Uterus (tissue), 4 donors: ENCODE results near the gene RPS16. TPM values are rescaled to one million over a fixed set of nuclear protein-coding genes. Genes with fewer than 3 reads are reported as not detected.

ENCODE experiments used
- DNase-seq, 2 donors: peaks; one replicate each; pipeline ENCODE4 v3.0.0-alpha.2; 2019 to 2020
- H3K27ac ChIP-seq, 2 donors: fragments of 200-600 bp; sonication (generic); 1 replicate in 1 of 2; 2 replicates in 1 of 2; pipeline ENCODE4 v1.5.1; 2016 to 2018
- H3K27me3 ChIP-seq, 2 donors: fragments of 200-600 bp; sonication (generic); one replicate each; pipeline ENCODE4 v1.5.1; 2018 to 2019; ENCODE audit warnings: control low read depth in 1 of 2
- H3K36me3 ChIP-seq, 2 donors: fragments of 200-600 bp; sonication (generic); one replicate each; pipeline ENCODE4 v1.5.1; 2019; ENCODE audit warnings: control low read depth in 1 of 2
- H3K4me1 ChIP-seq, 2 donors: fragments of 200-600 bp; sonication (generic); one replicate each; pipeline ENCODE4 v1.5.1; 2018 to 2019; ENCODE audit warnings: control low read depth in 1 of 2
- H3K4me3 ChIP-seq, 2 donors: fragments of 200-600 bp; sonication (generic); 1 replicate in 1 of 2; 2 replicates in 1 of 2; pipeline ENCODE4 v1.5.1; 2018 to 2019; ENCODE audit warnings: mild to moderate bottlenecking in 1 of 2
- H3K9me3 ChIP-seq, 2 donors: fragments of 200-600 bp; sonication (generic); one replicate each; pipeline ENCODE4 v1.5.1; 2019; ENCODE audit warnings: control low read depth in 1 of 2
- CTCF ChIP-seq, 4 experiments: fragments of 200-600 bp in 2 of 4; fragments of 450-650 bp in 2 of 4; sonication (generic) in 2 of 4; IDR thresholded peaks; one replicate each; pipeline ENCODE4 v1.5.1; 2016 to 2019; ENCODE audit warnings: antibody characterized with exemption in 4 of 4, mild to moderate bottlenecking in 2 of 4, moderate library complexity in 1 of 4
- POLR2A ChIP-seq, 2 donors: fragments of 450-650 bp; IDR thresholded peaks; one replicate each; pipeline ENCODE4 v1.6.1; 2016; ENCODE audit warnings: antibody characterized with exemption in 2 of 2, mild to moderate bottlenecking in 1 of 2, moderate library complexity in 1 of 2
- intact Hi-C: fragments of 100-400 bp; cut with DNase I; formaldehyde crosslinking; loops from one replicate; pipeline ENCODE4 v1.15.1; 2023; ENCODE audit warnings: low total_unique reads
- total RNA-seq, 4 donors: library from RNA; depleted of rRNA in 3 of 4; stranded (reverse); fragments of >200 nt in 3 of 4; gene quantifications; one replicate each; pipeline versions ENCODE4 v1.1.0 to v1.2.4, GENCODE V29; 2014 to 2023
- donor health status: DM: yes; HTN: yes; CAD: no.

The RPS16 gene
- total RNA-seq, 4 donors from 2014 or later = 50.5 to 6,434 (median 2,757) TPM

DNA sequence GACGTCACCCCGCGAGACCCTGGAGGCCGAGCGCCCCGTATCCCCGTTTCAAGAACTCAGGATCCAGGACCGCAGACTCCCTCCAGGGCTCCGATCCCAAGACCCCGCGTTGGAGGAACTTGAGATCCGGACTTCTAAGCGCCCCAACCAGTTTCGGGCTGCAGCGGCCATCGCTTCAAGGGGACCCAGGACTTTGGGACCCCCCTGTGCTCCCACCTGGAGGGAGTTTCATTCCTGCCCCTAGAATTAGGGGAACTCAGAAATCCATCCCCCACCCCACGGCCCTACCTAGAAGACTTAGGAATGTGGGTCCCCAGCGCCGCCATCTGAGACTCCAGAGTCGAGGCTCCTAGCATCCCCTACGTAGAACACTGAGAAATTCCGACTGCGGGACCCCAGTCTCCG is 22.9 kb downstream of the RPS16 start:
- intact Hi-C loops = no loop called here
- Histone ChIP-seq H3K4me1 (peaks cover 0 to 20% of the 10 kb centered on the region in 2 donors), H3K36me3 (no peaks in the 10 kb centered on the region), H3K27ac (peak overlapping the region; percentile 98 to 99), H3K27me3 (no peaks in the 10 kb centered on the region), H3K9me3 (no peaks in the 10 kb centered on the region), H3K4me3 (peak overlapping the region; percentile 60 to 98)
- DNase-seq = no peak
- TF ChIP-seq CTCF (IDR thresholded peaks at IDR 0.05) (no peak), POLR2A (IDR thresholded peaks at IDR 0.05) (no peak)

DNA sequence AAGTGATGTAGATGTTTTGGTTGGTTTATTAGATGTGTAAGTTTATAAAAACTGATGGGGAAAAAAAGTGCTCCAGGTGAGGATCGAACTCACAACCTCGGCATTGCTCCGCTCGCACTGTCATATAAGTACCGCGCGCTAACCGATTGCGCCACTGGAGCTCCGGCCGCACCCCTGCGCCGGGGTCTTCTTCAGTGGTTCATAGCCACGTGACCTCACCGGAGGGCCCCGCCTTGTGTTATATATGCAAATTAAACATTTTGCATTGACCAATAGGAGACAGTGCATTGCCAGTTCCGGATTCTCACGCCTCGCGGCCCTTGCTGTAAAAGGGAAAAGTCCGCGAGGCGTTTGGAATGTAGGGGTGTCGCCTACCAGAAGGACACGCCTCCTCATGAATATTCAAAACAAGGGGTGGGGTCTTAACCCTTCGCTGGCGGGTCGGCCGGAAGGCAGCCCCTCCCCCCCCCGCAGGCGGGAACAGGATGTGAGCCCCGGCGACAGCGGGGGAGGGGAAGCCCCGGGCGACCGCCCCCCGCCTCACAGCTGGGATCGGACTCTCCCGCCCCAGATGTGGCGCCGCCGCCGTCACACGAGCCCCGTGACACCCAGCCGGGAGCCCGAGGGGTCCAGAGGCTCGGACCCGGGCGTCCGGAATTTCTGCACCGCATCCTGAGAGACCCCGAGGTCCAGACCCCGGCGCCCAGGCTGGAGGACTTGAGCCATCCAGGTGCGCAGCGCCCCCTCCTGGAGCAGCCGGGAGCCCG is 23.5 kb downstream of the RPS16 start, which contains the start of gene PLEKHG2:
TSS of gene PLEKHG2 (plus strand) at position 570 of the 767 bp plus-strand sequence. CDS start 1,418 bp downstream, outside the sequence.
- Histone ChIP-seq H3K36me3 (no peaks in the 10 kb centered on the region), H3K4me3 (peak within 1 kb of the TSS; percentile 83 to 98), H3K9me3 (no peaks in the 10 kb centered on the region), H3K27me3 (no peaks in the 10 kb centered on the region), H3K27ac (peak within 1 kb of the TSS; percentile 99 to 100), H3K4me1 (peaks cover 0 to 18% of the 10 kb centered on the region in 2 donors)
- DNase-seq = peak; percentile 98 to 99
- TF ChIP-seq POLR2A (IDR thresholded peaks at IDR 0.05) (peak; percentile 29 to 58), CTCF (IDR thresholded peaks at IDR 0.05) (peak; percentile 85 to 90 (median 90))
- intact Hi-C loops = no loop called here

DNA sequence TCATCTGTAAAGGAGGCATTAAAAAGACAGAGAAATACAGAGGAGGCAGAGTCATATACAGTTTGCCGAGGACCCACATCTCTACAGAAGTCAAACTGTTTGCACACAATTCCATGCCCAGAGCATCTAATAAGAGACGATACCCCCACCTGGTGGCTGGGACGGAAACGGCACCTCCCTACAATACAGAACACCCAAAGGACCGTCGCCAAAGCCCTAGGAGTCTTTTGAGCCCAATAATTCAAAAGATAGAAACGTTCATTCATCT is 24.0 kb downstream of the RPS16 start:
- TF ChIP-seq CTCF (IDR thresholded peaks at IDR 0.05) (peak; percentile 88 to 99 (median 96)), POLR2A (IDR thresholded peaks at IDR 0.05) (no peak)
- peaks cover 0 to 17% of the 10 kb centered on the region in 2 donors for H3K4me1 ChIP-seq
- intact Hi-C loops = no loop called here
- H3K36me3 ChIP-seq = no peaks in the 10 kb centered on the region
- peak overlapping the region; percentile 83 to 98 for H3K4me3 ChIP-seq
- H3K9me3 ChIP-seq = no peaks in the 10 kb centered on the region
- DNase-seq = peak; percentile 91 to 96
- no peaks in the 10 kb centered on the region for H3K27me3 ChIP-seq
- H3K27ac ChIP-seq = peak overlapping the region; percentile 99 to 100

DNA sequence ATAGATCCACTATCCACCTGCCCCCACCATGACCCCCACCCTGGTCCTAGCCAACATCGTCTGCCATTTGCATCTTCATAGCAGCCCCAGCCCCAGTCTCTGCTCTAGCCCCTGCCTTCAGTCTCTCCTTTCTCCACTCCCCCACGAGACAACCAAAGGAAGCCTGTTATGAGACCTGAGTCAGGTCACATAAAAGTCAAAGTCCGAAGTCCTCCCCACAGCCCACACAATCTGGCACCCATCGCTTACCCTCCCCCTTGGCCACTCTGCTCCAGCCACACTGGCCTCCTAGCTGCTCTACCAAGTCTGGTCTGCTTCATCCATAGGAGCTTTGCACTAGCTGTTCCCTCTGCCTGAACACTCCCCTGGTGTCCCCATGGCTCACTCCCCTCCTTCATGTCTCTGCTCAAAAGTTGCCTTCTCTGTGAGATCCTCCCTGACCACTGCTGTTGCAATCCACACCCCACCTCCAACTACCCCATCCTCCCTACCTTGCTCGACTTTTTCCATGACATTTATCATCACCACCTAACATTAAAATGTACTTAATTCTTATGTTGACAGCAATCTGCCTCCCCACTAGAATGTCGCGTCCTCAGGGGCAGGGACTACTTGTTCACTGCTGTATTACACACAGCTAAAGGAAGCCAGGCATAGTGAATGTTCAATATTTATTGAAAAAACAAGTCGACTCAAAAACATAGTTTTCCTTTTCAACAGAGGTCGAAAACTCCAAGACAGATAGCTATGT is 24.5 kb downstream of the RPS16 start:
- Histone ChIP-seq H3K9me3 (no peaks in the 10 kb centered on the region), H3K27ac (peak overlapping the region; percentile 99 to 100), H3K4me1 (peaks cover 0 to 17% of the 10 kb centered on the region in 2 donors), H3K4me3 (peak overlapping the region; percentile 83 to 98), H3K36me3 (no peaks in the 10 kb centered on the region), H3K27me3 (no peaks in the 10 kb centered on the region)
- intact Hi-C loops = no loop called here
- peak; percentile 73 for DNase-seq
- TF ChIP-seq CTCF (IDR thresholded peaks at IDR 0.05) (no peak), POLR2A (IDR thresholded peaks at IDR 0.05) (peak in 1 of 2 donors; percentile 14)

DNA sequence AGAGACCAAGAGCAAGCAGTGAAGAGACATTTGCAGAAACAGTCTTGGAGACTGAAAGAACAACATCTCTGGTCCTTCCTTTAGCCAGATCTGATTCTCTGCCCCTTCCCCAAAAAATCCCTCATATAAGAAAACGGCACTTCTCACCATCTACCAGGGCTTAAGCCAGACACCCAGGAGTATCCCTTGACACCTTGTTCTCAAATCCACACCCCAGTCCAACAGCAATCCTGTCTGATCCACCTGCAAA is 25.0 kb downstream of the RPS16 start:
- TF ChIP-seq POLR2A (IDR thresholded peaks at IDR 0.05) (no peak), CTCF (IDR thresholded peaks at IDR 0.05) (no peak)
- Histone ChIP-seq H3K4me1 (peaks cover 0 to 17% of the 10 kb centered on the region in 2 donors), H3K4me3 (peak overlapping the region; percentile 83 to 98), H3K9me3 (no peaks in the 10 kb centered on the region), H3K27me3 (no peaks in the 10 kb centered on the region), H3K36me3 (no peaks in the 10 kb centered on the region), H3K27ac (peak overlapping the region; percentile 99 to 100)
- DNase-seq = no peak
- intact Hi-C loops = no loop called here
